Stimulated activated CD4-positive, alpha-beta T cell treated with anti-CD3 and anti-CD28 coated beads, Interleukin-12 subunit alpha, Interleukin-12 subunit beta, amount 100 ng/mL, for 4 hours (primary cell): Measurements from ENCODE around the gene NFIC.
"Not testable (repeated sequence)": the region's sequence is repeated elsewhere in the genome, so short reads cannot be mapped to it uniquely, and the experiment has no call there.

Source experiments
- DNase-seq: peaks from one replicate; pipeline ENCODE4 v3.0.0-alpha.2; 2020

Gene NFIC

DNA sequence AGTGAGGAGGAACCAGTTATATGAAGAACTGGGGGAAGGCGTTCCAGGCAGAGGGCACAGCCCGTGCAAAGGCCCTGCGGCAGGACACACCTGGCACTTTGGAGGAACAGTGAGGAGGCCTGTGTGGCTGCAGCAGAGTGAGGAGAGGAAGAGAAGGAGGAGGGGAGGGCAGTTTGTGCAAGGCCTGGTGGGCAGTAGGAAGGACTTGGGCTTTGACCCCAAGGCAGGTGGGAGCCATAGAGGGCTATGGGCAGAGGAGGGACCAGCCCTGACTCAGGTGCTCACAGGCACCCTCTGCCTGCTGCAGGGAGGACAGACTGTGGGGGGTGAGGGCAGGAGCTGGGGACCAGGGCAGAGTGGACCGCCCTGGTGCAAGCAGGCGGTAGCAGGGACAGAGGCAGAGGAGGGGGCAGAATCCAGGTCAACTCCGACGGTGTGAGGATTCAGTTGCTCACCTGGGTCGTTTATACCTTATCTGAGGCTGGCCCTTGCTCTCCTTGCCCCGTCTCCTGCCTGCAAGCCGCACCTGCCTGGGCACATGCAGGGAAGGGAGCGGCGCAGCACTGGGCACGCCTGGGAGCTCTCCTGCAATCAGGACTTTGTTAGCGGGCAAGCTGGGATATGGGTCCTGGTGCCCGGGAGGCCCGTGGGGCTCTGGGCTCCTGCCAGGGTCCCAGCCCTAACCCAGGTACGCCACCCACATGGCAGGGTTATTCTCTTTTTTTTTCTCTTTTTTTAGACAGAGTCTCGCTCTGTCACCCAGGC, 34.8 kb downstream of the NFIC start:
- DNase-seq = no peak

- no peak for DNase-seq
Measured at GRCh38 chr19:3402631-3403443, 36.5 kb downstream of the NFIC start.

- DNase-seq = no peak
Measured at GRCh38 chr19:3403489-3404323, 37.3 kb downstream of the NFIC start.

GRCh38 chr19:3404324-3405260, 38.2 kb downstream of the NFIC start:
- DNase-seq = no peak

GRCh38 chr19:3405261-3405653, 38.9 kb downstream of the NFIC start:
- DNase-seq = no peak

- DNase-seq = no peak
Measured at GRCh38 chr19:3406571-3407111, 40.3 kb downstream of the NFIC start.

GRCh38 chr19:3407556-3408516, 41.5 kb downstream of the NFIC start:
- DNase-seq = no peak

DNA sequence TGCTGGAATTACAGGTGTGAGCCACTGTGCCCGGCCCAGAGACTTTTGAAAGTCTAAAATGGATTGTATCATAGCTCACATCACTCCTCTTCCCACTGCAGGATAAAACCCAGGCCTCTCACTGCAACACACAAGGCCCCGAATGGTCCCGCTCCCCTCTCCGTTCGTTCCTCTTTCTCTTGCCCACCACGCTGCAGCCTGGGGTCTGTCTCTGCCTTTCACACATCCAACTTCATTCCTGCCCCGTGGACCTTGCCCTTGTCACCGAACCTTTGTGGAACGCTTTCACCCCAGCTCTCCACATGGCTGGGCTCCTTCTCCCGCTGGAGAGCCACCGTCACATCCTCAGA, 42.6 kb downstream of the NFIC start:
- no peak for DNase-seq

- DNase-seq = no peak
Measured at GRCh38 chr19:3409346-3410064, 43.1 kb downstream of the NFIC start.

DNA sequence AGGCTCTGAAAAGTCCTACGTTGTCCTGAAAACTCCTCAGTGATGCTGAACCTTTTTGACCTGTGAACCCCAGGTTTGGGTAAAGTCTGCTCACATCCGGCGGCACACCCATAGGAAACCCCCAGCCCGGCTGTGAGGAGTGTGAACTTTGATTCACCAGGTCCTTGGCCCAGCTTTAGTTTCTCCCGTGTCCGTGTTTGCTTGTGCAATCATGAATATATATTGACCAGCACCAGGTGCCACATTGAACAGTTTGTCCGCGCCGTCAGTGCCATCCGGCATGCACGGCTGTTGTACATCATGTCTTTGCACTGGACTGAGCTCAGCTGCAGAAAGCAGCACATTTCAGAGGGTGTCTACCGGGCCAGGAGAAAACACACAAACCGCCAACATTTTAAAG, 45.3 kb downstream of the NFIC start:
- no peak for DNase-seq

GRCh38 chr19:3412066-3412465, 45.7 kb downstream of the NFIC start:
- no peak for DNase-seq

DNA sequence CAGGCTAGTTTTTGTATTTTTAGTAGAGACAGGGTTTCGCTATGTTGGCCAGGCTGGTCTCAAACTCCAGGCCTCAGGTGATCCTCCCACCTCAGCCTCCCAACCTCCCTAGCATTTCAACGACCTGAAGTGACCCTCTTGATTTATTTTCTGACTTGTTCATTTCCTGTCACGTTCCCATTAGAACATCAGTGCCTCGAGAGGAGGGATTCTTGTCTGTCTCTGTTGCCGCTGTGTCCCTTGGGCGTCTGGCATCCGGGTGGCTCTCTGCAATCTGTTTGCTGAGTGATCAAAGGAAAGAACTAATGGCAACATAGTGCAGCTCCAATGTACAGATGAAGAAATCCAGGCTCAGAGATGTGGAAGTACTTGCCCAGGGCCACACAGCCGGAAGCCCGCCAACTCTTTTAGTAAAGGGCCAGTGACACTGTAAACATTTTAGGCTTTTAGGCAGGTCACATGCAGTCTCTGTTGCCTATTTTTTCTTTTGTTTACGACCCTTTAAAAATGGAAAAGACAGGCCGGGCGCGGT, 47.5 kb downstream of the NFIC start:
- no peak for DNase-seq

GRCh38 chr19:3415695-3416094, 49.3 kb downstream of the NFIC start:
- no peak for DNase-seq

GRCh38 chr19:3420244-3420755, 53.9 kb downstream of the NFIC start:
- no peak for DNase-seq

GRCh38 chr19:3420909-3421619, 54.7 kb downstream of the NFIC start:
- no peak for DNase-seq

DNA sequence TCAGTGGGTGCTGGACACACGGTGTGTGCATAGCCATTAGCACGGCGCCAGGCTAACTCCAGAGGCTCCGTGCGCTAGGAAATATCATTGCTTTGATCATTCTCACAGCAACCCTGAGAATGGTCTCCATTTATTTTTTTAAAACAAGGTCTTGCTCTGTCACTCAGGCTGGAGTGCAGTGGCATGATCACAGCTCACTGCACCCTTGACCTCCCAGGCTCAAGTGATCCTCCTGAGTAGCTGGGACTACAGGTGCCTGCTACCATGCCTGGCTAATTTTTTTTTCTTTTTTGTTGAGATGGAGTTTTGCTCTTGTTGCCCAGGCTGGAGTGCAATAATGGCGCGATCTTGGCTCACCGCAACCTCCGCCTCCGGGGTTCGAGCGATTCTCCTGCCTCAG, 55.3 kb downstream of the NFIC start:
- not testable (repeated sequence) for DNase-seq

- no peak for DNase-seq
Measured at GRCh38 chr19:3423183-3423829, 56.9 kb downstream of the NFIC start.

DNA sequence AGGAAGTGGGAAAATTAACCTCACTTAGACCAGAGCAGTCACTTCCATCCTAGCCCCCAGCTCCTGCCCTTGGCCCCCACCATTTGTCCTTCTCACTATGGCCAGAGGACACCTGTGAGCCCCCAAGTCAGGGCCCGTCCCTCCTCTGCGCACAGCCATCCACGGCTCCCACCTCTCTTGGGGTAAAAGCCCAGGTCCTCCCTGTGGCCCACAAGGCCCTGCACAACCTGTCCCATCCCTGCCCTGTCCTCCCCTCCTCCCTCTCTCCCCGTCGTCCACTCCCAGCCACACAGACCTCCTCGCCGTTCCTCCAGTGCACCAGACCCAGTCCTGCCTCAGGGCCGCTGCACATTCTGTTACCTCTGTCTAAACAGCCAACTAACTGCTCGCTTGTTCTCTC, 60.0 kb downstream of the NFIC start:
- no peak for DNase-seq

DNA sequence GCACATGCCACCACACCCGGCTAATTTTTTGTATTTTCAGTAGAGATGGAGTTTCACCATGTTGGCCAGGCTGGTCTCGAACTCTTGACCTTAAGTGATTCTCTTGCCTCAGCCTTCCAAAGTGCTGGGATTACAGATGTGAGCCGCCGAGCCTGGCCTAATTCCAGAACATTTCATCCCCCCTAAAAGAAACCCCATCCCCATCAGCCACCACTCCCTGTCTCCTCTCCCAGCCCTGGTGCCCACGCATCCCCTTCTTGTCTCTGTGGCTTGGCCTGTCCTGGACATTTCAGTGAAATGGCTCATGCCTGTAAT, 63.9 kb downstream of the NFIC start:
- not testable (repeated sequence) for DNase-seq
